ENCODE results near the gene OR56B1.

DNA sequence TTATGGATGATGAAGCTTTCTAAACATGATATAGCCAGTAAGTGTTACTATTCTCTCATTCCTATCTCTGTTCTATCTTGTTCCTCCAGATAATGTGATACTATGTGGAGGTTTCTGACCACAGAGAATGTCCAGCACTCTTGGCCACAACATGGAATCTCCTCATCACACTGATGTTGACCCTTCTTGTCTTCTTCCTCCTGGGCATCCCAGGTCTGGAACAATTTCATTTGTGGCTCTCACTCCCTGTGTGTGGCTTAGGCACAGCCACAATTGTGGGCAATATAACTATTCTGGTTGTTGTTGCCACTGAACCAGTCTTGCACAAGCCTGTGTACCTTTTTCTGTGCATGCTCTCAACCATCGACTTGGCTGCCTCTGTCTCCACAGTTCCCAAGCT is 9.9 kb upstream of the OR56B1 start:
- TF ChIP-seq BHLHE40 (IDR thresholded peaks at IDR 0.05; ENCODE audit: borderline replicate concordance), result no peak
- TF ChIP-seq NFRKB (IDR thresholded peaks at IDR 0.05), result no peak
- TF ChIP-seq FOXM1 (IDR thresholded peaks at IDR 0.05; ENCODE audit: borderline replicate concordance), result no peak
- no peak for TF ChIP-seq SP1 (IDR thresholded peaks at IDR 0.05)
